Activated CD8-positive, alpha-beta memory T cell treated with anti-CD3 and anti-CD28 coated beads, Interleukin-2, amount 10 ng/mL, durations not matched to agents 7 days and 5 days (primary cell): ENCODE measurements around the gene ETS1. TPM values are rescaled to one million over a fixed set of nuclear protein-coding genes. Genes with fewer than 3 reads are reported as not detected.

Source experiments
- ATAC-seq: fragments of 150-1000 bp; cut with Tn5 transposase; one replicate; pipeline ENCODE4 v1.10.0; 2021; ENCODE audit warnings: moderate library complexity
- CTCF ChIA-PET: fragments of 350-600 bp; sonication (Branson Sonifier 250); formaldehyde crosslinking; loops from one replicate; lab custom pipeline; 2021; ENCODE audit warnings: antibody characterized with exemption; lab: Charles Lee
- DNase-seq: peaks from one replicate; pipeline ENCODE4 v3.0.0-alpha.2; 2020
- H3K27ac Mint-ChIP-seq: one replicate; pipeline ENCODE4 v1.8.0; 2021; ENCODE audit warnings: mild to moderate bottlenecking, mixed read lengths
- H3K27me3 Mint-ChIP-seq: one replicate; pipeline ENCODE4 v1.8.0; 2021; ENCODE audit warnings: mixed read lengths
- H3K36me3 Mint-ChIP-seq: one replicate; pipeline ENCODE4 v1.8.0; 2021; ENCODE audit warnings: mild to moderate bottlenecking, mixed read lengths
- H3K4me1 Mint-ChIP-seq: one replicate; pipeline ENCODE4 v1.8.0; 2021; ENCODE audit warnings: mixed read lengths
- H3K4me3 Mint-ChIP-seq: one replicate; pipeline ENCODE4 v1.8.0; 2021; ENCODE audit warnings: mild to moderate bottlenecking, moderate library complexity, mixed read lengths
- H3K9me3 Mint-ChIP-seq: one replicate; pipeline ENCODE4 v1.8.0; 2022; ENCODE audit warnings: low read depth, mixed read lengths
- total RNA-seq, 2 experiments: library from RNA; stranded (reverse); gene quantifications; one replicate each; pipeline ENCODE4 v1.2.3, GENCODE V29; 2021

ETS1 gene
- total RNA-seq, 2 experiments from 2014 or later: 408 to 671 TPM

DNA sequence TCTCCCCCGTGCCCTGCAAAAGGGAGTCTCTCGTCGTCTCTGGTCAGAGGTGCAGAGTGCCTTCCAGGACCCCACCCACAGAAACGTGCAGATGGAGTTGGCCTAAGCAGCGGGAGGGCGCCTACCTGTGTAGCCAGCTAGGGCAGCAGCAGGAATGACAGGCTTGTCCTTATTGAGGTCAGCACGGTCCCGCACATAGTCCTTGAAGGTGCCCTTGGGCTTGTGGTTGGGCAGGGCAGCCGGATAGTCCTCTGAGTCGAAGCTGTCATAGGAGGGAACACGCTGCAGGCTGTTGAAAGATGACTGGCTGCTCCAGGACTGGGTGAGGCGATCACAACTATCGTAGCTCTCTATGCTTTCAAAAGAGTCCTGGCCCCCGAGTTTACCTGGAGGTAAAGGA is 107.3 kb downstream of the ETS1 start:
- Mint-ChIP-seq H3K4me1 (peaks cover 98% of the 10 kb centered on the region), H3K27ac (peak overlapping the region; percentile 95), H3K9me3 (no peaks in the 10 kb centered on the region), H3K36me3 (peaks cover 90% of the 10 kb centered on the region), H3K4me3 (peak overlapping the region; percentile 48), H3K27me3 (no peaks in the 10 kb centered on the region)
- ATAC-seq (no peak), DNase-seq (no peak)
- CTCF ChIA-PET: interaction anchor here (0.8 to 2.1 kb wide), 5 partner anchors 9 to 190 kb away, joined by 3 to 10 read pairs (median 3); no protein-coding TSS in a partner anchor

DNA sequence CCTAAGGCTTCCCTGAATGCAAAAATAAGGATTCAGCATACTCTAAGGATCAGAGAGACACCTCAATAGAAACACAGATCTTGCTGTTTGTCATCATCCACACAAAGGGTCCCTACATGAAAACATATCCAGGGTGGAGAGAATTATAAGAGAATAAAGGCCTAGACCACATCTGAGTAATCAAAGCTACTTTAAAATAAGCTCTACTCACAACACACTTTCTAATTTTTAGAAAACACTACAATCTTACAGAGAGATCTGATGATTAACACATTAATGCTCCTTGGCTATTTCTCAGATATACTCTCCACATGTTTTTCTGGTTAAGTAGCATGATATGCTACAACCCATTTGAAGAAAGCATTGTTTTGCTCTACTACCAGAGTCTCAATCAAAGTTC is 108.2 kb downstream of the ETS1 start:
- DNase-seq (no peak), ATAC-seq (no peak)
- peak overlapping the region; percentile 95 for H3K27ac Mint-ChIP-seq
- H3K27me3 Mint-ChIP-seq: no peaks in the 10 kb centered on the region
- CTCF ChIA-PET: interaction anchor here (0.8 to 2.1 kb wide), 4 partner anchors 10 to 151 kb away, joined by 3 to 10 read pairs (median 3); no protein-coding TSS in a partner anchor
- H3K4me3 Mint-ChIP-seq: peak overlapping the region; percentile 3
- no peaks in the 10 kb centered on the region for H3K9me3 Mint-ChIP-seq
- peaks cover 98% of the 10 kb centered on the region for H3K4me1 Mint-ChIP-seq
- H3K36me3 Mint-ChIP-seq: peaks cover 90% of the 10 kb centered on the region

DNA sequence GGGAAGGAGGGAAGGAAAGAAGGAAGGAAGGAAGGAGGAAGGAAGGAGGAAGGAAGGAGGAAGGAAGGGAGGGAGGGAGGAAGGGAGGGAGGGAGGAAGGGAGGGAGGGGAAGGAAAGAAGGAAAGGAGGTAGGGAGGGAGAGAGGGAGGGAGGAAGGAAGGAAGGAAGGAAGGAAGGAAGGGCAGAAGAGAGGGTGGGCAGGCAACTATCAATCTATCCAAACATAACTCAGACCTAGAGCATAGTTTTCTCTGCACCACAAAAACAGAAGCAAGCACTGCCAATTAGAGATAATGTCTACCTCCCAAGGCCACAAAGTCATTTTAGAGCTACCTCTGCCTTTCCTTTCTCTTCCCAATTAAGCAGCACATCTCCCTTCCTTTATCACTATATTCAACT is 109.1 kb downstream of the ETS1 start:
- ATAC-seq (no peak), DNase-seq (no peak)
- peaks cover 90% of the 10 kb centered on the region for H3K36me3 Mint-ChIP-seq
- H3K4me1 Mint-ChIP-seq: peaks cover 98% of the 10 kb centered on the region
- no peaks in the 10 kb centered on the region for H3K27me3 Mint-ChIP-seq
- H3K27ac Mint-ChIP-seq: peak overlapping the region; percentile 95
- CTCF ChIA-PET: no interaction called here
- no peak overlapping the region for H3K4me3 Mint-ChIP-seq
- no peaks in the 10 kb centered on the region for H3K9me3 Mint-ChIP-seq

DNA sequence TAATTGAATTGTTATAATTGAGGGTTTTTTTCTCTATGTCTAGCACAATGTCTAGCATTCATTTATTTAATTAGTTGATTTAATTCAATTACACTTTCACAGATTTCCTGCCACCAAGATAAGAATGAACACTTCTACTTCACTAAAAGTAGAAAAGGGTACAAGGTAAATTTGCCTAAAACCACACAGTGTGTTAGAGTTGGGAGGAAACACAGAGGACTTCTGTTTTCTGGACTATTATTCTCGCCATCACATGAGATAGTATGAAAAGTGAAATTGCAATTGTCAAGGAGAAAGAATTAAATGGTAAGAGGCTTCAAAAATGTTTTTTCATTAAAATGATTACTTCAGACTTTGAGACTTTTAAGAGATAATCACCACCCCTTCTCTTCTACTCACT is 109.5 kb downstream of the ETS1 start:
- no peaks in the 10 kb centered on the region for H3K27me3 Mint-ChIP-seq
- CTCF ChIA-PET: interaction anchor here (1.0 to 6.7 kb wide), 10 partner anchors 10 to 320 kb away, joined by 3 to 37 read pairs (median 4); no protein-coding TSS in a partner anchor
- no peak for ATAC-seq
- peaks cover 98% of the 10 kb centered on the region for H3K4me1 Mint-ChIP-seq
- peaks cover 90% of the 10 kb centered on the region for H3K36me3 Mint-ChIP-seq
- H3K27ac Mint-ChIP-seq: peak overlapping the region; percentile 95
- H3K9me3 Mint-ChIP-seq: no peaks in the 10 kb centered on the region
- H3K4me3 Mint-ChIP-seq: peak overlapping the region; percentile 59
- DNase-seq: no peak

DNA sequence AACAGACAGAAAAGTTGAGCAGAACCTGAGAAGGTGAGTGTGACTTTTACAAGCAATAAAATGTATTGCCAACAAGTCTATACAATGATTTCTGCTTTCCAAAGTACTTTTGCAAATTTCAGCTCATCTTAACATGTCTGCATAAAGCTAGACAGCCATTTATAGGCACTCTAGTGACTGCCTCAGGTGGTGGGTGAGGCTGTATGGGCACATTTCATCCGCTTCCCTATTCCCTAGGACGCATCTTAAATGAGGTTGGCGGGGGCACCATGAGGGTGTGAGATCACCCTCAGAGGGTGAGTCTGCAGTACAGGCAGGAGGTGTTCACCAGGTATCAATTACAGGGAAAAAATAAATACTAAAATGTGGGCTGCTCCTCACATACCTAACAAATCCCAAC is 110.1 kb downstream of the ETS1 start:
- Mint-ChIP-seq H3K4me3 (peak overlapping the region; percentile 59), H3K4me1 (peaks cover 99% of the 10 kb centered on the region), H3K9me3 (no peaks in the 10 kb centered on the region), H3K27ac (peak overlapping the region; percentile 95), H3K27me3 (no peaks in the 10 kb centered on the region), H3K36me3 (peaks cover 95% of the 10 kb centered on the region)
- DNase-seq (no peak), ATAC-seq (peak; percentile 3)
- CTCF ChIA-PET: interaction anchor here (0.8 to 6.7 kb wide), 17 partner anchors 7 to 319 kb away, joined by 3 to 37 read pairs (median 5); no protein-coding TSS in a partner anchor

DNA sequence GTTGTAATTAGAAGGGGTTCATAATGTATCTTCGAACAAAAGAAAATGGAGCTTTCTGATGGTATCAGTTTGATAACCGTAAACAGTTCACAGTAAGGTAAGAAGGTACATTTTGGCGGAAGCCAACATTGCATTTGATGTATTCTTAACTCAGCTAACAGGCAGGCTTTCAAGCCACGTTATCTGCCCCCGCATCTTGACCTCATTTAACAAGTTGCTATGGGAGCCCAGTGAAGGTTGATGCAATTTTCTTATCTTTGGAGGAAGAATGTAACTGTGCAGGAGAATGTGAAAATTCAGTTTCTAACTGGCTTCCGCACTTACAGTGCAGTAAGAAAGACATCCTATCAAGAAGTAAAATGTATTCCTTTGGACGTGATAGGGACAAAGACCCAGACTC is 110.6 kb downstream of the ETS1 start:
- CTCF ChIA-PET: interaction anchor here (0.6 to 6.7 kb wide), 21 partner anchors 8 to 319 kb away, joined by 3 to 37 read pairs (median 4); no protein-coding TSS in a partner anchor
- H3K4me1 Mint-ChIP-seq: peaks cover 99% of the 10 kb centered on the region
- peaks cover 95% of the 10 kb centered on the region for H3K36me3 Mint-ChIP-seq
- H3K9me3 Mint-ChIP-seq: no peaks in the 10 kb centered on the region
- H3K4me3 Mint-ChIP-seq: peak overlapping the region; percentile 59
- DNase-seq (peak; percentile 88), ATAC-seq (peak; percentile 54)
- peak overlapping the region; percentile 95 for H3K27ac Mint-ChIP-seq
- no peaks in the 10 kb centered on the region for H3K27me3 Mint-ChIP-seq

DNA sequence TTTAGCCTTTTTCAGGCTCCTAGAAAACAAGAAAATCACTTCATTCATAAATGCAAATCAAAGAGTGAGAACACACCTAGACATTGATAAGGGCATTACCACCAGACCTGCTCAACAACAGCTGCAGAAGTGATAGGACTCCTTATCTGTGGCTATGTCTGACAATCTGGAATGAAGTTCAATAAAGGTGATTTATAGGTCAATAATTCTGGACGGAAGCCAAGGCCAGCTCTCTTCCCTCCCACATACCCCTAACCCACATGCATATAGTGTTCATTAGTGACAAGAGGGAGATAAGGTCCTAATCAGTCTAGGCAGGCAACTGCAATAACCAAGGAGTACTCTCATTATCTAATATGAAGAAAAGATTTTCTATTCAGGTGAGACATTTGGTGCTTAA is 111.3 kb downstream of the ETS1 start:
- H3K4me1 Mint-ChIP-seq: peaks cover 99% of the 10 kb centered on the region
- CTCF ChIA-PET: interaction anchor here (0.6 to 6.7 kb wide), 18 partner anchors 9 to 382 kb away, joined by 3 to 37 read pairs (median 5); no protein-coding TSS in a partner anchor
- peaks cover 94% of the 10 kb centered on the region for H3K36me3 Mint-ChIP-seq
- H3K4me3 Mint-ChIP-seq: peak overlapping the region; percentile 59
- no peaks in the 10 kb centered on the region for H3K9me3 Mint-ChIP-seq
- peak overlapping the region; percentile 95 for H3K27ac Mint-ChIP-seq
- DNase-seq (no peak), ATAC-seq (no peak)
- no peaks in the 10 kb centered on the region for H3K27me3 Mint-ChIP-seq

DNA sequence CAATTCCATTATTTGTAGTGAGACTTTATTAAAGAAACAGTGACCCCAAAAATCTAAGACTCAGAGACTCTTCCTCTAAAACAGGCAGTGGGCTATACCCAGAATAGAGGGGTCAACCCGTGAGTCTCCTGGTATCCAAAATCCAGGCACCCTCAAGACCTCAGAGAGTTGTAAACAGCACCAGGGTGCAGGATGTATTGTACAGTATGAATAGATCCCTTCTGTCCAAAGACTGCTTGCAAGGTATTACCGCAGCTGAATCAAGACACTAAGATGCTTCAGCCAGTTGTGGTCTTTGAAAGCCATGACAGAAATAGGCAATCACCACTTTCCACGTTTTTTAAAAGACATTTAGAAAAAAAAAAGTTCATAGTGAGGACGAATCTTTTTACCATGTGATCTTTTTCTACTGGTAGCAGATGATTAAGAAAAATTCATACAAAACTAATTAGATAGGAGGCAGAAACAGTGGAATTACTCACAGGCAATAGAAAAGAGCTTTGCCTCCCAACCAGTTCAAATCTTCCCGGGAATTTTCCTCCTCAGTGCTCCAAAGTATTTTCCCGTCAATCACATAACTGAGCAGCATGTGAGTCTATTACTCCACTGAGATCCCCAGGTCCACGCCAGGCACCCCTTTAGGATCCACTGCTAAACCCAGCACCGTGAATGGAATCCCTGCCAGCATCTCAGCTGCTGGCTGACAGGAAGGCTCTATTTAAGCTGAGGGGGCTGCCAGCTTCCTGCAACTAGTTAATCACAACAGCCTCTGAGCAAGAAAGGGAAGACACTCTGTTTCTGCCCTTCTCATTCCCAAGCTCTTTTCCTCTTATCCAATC is 113.1 kb downstream of the ETS1 start:
- Mint-ChIP-seq H3K9me3 (no peaks in the 10 kb centered on the region), H3K27me3 (no peaks in the 10 kb centered on the region), H3K4me1 (peaks cover 94% of the 10 kb centered on the region), H3K4me3 (peak overlapping the region; percentile 59), H3K36me3 (peaks cover 91% of the 10 kb centered on the region), H3K27ac (peak overlapping the region; percentile 95)
- DNase-seq: no peak
- CTCF ChIA-PET: interaction anchor here (0.9 to 6.7 kb wide), 15 partner anchors 10 to 357 kb away, joined by 3 to 37 read pairs (median 5); no protein-coding TSS in a partner anchor
- ATAC-seq: no peak

DNA sequence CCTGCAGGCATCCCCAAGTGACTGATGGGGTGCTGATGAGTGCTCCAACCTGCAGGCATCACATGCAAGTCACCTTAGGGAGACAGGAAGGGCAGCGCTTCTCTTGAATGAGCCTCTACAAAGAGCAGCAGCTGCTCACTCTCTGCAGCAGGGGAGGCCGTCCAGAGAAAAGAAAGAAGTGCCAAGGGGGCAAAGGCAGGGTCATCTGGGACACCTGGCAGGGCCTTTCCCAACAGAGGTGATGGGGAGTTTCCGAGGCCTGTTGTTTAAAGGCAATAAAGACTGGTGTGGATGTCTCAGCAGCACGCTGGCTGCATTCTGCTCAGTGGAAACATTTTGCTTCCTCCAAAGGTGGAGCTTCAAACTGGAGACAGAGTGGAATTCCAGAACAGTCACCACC is 113.7 kb downstream of the ETS1 start:
- Mint-ChIP-seq H3K36me3 (peaks cover 90% of the 10 kb centered on the region), H3K27me3 (no peaks in the 10 kb centered on the region), H3K27ac (peak overlapping the region; percentile 95), H3K4me3 (peak overlapping the region; percentile 59), H3K9me3 (no peaks in the 10 kb centered on the region), H3K4me1 (peaks cover 94% of the 10 kb centered on the region)
- ATAC-seq (no peak), DNase-seq (no peak)
- CTCF ChIA-PET: interaction anchor here (0.8 to 6.7 kb wide), 17 partner anchors 9 to 357 kb away, joined by 3 to 37 read pairs (median 4); no protein-coding TSS in a partner anchor

DNA sequence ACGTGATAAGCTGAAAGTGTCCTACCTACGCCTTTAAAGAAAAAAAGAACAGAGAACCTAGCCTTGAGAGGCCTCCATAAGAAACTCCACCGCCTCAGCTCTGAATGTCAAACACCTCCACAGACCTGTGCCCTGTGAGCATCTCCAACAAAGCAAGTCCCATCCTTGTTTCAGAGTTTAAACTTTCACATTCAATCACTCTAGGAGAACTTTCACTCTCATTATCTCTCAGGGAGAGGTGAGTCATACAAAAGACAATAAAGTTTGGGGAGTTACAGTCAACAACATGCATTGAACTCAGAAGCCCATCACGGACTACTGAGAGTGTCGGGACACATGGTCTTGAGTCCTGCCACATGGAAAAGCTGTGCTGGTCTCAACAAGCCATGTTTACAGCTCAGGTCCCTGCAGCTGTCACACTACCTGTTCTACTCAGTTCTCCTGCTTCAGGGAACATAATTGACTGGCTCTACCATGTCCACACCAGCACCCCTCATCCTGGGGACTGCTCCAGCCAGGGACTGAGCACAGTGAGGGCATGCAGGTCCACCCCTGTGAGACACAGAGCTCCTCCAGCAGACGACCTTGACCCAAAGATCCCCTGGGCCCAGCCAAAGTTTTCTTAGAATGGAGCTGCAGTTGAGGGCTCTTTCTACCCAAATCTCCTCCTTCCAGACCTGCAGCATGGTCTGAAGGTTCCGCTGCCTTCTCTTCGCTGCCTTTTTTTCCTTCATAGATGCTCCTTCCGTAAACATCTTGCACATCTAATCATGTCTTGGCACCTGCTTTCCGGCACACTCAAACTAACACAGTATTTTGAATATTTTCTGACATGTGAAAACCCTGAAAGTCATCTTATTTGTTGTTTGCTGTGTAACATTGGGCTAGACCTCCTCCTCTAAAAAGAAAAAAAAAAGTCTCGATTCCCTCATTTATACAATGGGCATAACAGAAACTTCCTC is 114.9 kb downstream of the ETS1 start:
- ATAC-seq (peak; percentile 69), DNase-seq (peak; percentile 71)

DNA sequence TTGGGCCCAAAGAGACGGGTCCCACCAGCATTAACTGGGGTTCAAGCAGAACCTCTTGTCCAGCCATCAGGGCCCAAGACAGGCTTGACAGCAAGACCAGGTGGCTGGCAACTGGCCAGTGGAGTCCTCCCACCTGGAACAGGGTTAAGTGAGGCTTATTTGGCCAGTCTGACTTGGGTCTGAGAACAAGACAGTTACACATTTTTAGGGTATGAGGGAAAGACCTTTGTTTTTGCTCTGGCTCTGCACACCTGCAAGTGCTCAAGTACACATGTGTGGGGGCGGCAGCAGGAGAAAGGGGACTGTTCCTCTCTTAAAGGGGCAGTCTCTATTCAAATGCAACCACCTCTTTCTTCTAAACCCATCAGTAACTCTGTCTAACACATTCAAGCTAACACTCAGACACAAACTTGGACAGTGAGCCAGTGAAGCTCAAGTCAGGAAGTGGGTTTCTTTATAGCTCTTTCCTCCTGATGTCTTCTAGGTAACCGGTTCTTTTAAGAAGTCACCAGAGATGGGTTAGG is 116.2 kb downstream of the ETS1 start:
- H3K4me1 Mint-ChIP-seq: peaks cover 95% of the 10 kb centered on the region
- H3K36me3 Mint-ChIP-seq: peaks cover 91% of the 10 kb centered on the region
- CTCF ChIA-PET: interaction anchor here (0.8 to 6.7 kb wide), 16 partner anchors 9 to 315 kb away, joined by 3 to 37 read pairs (median 4); no protein-coding TSS in a partner anchor
- ATAC-seq (peak; percentile 35), DNase-seq (no peak)
- no peaks in the 10 kb centered on the region for H3K27me3 Mint-ChIP-seq
- H3K9me3 Mint-ChIP-seq: no peaks in the 10 kb centered on the region
- peak overlapping the region; percentile 95 for H3K27ac Mint-ChIP-seq
- H3K4me3 Mint-ChIP-seq: peak overlapping the region; percentile 59

More for the DNA sequence above, 114.9 kb downstream of the ETS1 start:
- CTCF ChIA-PET: interaction anchor here (0.8 to 6.7 kb wide), 28 partner anchors 10 to 315 kb away, joined by 3 to 37 read pairs (median 4); no protein-coding TSS in a partner anchor
- H3K36me3 Mint-ChIP-seq: peaks cover 93% of the 10 kb centered on the region
- H3K4me1 Mint-ChIP-seq: peaks cover 95% of the 10 kb centered on the region
- peak overlapping the region; percentile 95 for H3K27ac Mint-ChIP-seq
- no peaks in the 10 kb centered on the region for H3K9me3 Mint-ChIP-seq
- H3K27me3 Mint-ChIP-seq: no peaks in the 10 kb centered on the region
- H3K4me3 Mint-ChIP-seq: peak overlapping the region; percentile 59

DNA sequence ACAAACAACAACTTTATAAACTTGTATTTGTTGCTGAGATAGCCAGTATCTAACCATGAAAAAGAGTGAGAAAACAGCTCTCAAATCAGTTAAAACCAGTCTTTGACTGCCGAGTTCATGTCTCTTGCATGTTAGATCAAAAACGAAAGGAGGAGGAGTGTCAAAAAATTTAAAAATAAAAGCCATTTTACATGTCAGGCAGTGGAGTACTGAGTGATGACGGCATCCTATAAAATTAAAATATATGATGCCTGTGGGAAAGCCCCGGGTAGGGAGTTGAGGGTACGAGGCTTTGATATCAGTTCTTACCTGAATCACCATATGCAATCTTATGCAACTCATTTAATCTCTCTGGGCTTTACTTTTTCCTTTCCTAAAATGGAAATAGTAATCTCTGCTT is 117.3 kb downstream of the ETS1 start:
- DNase-seq (no peak), ATAC-seq (peak; percentile 3)
- H3K4me1 Mint-ChIP-seq: peaks cover 95% of the 10 kb centered on the region
- H3K9me3 Mint-ChIP-seq: no peaks in the 10 kb centered on the region
- CTCF ChIA-PET: interaction anchor here (1.0 to 3.2 kb wide), 4 partner anchors 11 to 160 kb away, joined by 3 to 25 read pairs (median 6); no protein-coding TSS in a partner anchor
- H3K27ac Mint-ChIP-seq: peak overlapping the region; percentile 82
- peaks cover 92% of the 10 kb centered on the region for H3K36me3 Mint-ChIP-seq
- H3K4me3 Mint-ChIP-seq: peak overlapping the region; percentile 56
- no peaks in the 10 kb centered on the region for H3K27me3 Mint-ChIP-seq
